Activated CD8-positive, alpha-beta memory T cell treated with anti-CD3 and anti-CD28 coated beads, Interleukin-2, amount 50 U/mL, for 48 hours (primary cell): ENCODE results near the gene RFK.
"Not testable (repeated sequence)": the region's sequence is repeated elsewhere in the genome, so short reads cannot be mapped to it uniquely, and the experiment has no call there.

Source experiments
- DNase-seq: peaks from one replicate; pipeline ENCODE4 v3.0.0-alpha.2; 2020

The RFK gene

DNA sequence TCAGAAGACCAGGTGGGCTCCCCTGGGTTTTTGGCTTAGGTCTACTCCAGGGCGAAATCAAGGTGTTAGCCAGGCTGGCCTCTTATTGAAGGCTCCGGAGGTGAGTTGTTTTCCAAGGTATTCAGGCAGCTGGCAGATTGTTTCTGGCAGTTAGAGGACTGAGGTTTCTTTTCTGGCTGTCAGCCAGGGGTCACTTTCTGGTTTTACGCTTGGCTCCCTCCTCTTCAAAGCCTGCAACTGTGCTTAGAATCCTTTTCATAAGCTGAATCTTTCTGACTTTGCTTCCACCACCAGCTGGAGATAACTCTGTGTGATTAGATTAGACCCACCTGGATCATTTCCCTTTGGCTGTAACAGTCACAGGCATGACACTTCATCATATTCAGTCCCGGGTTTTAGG, 24.6 kb downstream of the RFK start:
- DNase-seq, result no peak

DNA sequence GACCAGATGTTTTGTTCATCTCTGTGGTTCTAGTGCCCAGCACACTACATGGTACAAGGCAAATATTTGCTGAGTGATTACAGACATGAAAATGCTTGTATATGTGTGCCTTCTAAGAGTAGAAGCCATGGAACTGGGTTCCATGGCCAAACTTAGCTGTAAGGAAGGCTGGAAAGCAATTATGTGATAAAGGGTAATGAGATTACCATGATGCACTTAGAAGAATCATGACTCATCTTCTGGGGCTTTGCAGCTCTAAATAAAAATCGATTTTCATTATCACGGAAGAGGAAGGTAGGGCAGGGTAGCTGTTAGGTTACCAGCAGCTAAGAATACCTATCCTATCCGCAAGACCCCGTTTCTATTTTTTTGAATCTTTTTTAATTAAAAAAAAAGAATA, 28.0 kb downstream of the RFK start:
- DNase-seq, result no peak

DNA sequence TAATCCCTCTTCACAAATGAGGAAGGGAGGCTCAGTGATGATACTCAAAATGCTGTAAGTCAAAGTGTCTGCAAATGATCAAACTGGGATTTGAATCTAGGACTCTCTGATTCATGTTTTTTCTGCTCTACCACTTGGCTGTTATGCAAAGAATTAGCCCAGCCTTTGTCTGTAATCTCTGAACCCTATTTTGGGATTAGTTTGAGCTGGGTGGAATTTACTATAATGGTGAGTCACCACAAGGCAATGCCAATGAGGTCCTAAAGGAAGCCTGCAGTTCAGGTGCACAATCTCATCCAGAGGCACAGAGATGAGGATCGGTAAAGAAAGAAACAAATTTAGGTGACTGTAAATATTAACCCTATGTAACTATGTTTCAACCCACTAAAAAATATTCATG, 29.2 kb downstream of the RFK start:
- DNase-seq, result no peak

DNA sequence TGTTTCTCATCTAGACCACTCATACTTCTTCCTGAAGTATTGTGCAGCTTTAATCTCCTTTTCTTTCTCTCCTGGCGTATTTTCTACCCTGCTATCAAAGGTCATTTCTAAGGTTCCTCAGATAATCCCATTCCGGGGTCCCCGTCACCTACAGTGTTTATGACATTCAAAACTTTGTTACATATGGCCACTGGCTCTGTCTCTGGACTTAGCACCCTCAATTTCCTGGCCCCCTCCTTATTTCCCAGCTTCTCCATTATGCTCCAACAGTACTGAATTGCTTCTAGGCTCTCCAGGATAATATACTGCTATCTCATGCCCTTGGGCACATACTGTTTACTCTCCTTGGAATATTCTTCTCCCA, 31.2 kb downstream of the RFK start:
- DNase-seq, result no peak

DNA sequence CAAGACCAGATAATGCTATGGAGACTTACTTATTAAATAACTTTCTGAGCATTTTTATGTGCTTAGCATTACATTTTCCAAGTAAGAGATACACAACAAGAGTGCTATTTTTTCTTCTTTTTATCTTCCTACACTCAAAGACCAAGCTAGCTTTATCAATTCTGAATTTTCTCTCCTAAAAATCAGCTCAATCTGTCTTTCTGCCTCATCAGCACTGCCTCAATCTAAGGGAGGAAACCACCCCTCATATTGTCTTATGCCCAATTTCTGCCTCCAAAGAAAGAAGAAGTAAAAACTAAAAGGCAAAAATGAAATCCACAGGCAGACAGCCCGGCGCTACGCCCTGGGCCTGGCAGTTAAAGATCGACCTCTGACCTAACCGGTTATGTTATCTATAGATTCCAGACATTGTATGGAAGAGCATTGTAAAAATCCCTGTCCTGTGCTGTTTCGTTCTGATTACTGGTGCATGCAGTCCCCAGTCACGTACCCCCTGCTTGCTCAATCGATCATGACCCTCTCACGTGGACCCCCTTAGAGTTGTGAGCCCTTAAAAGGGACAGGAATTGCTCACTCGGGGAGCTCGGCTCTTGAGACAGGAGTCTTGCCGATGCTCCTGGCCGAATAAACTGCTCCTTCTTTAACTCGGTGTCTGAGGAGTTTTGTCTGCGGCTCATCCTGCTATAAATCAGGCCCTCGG, 31.7 kb downstream of the RFK start:
- DNase-seq, result not testable (repeated sequence)

DNA sequence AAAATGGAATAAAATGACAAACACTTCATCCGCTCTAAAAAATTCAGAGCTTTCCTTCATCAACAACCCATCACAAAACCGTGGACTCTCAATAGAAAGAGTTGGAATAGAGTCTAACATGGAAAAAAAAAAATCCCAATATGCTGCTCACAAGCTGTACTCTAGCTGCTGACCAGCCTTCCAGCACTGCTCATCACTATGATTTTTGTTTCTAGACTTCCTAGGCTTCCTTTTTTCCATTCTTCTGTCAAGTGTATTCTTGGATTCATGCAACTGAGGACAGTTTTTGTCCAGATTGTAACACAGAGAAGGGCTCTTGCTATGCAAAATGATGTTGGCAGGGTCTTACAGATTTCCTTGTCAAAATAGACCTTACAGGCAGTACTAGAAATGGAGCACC, 34.5 kb downstream of the RFK start:
- no peak for DNase-seq

DNA sequence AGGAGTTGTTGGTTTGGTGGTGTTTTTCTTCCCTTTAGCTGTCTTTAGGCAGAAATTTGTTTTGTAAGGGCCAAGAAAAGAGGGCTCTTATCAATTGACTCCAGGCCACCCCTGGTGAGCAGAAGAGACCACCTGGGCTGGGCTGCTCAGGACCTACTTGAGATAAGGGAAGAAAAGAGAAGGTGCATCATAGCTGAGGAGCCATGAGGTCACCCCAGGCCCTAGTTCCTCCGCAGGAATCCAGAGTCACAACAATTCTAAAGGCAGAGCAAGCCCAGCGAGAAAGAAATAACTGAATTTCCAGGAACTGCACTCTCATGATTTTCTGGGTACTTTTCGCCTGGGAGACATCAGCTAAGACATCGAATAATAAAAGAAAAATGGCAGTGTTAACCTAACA, 34.9 kb downstream of the RFK start:
- DNase-seq, result no peak

DNA sequence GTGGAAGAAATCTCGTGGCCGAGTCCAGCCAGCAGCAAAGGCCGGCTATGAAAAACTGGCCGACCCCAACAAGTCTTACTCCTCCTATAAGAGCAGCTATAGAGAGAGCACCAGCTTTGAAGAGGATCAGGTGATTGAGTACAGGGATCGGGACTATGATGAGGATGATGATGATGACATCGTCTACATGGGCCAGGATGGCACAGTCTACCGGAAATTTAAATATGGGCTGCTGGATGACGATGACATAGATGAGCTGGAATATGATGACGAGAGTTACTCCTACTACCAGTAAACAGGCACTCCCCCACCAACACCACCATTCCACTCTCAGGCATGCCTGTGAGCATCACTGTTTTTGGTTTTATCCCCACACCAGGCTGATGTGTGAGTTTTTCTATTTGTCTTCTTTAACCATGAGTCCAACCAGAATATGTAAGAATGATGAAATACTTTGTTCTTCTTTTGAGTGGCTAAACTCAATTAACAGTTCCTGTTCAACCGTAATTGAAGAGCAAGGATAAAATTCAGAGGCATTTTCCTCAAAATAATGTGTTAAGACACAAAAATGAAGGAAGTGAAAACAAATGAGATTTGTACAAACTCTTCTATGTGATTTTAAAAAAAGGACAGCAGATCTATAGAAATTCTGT, 35.5 kb downstream of the RFK start:
- DNase-seq, result no peak

DNA sequence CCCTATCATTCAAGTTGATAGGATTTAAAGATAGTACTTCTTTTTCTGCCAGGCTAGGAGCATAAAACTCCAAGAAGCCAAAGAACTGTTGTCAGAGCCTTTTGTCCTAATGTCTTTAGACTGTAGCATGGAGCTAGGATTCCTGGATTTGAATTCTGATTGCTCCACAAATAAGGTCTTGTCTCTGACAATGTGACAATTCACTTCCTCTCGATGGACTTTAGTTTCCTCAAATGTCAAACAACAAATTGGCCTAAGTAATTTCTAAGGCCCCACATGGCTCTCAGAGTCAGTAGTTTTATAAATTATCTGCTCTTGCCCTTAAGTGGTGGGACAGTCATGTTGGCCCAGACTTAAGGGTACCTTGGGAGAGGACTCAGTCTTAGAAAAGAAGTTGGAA, 36.7 kb downstream of the RFK start:
- no peak for DNase-seq

DNA sequence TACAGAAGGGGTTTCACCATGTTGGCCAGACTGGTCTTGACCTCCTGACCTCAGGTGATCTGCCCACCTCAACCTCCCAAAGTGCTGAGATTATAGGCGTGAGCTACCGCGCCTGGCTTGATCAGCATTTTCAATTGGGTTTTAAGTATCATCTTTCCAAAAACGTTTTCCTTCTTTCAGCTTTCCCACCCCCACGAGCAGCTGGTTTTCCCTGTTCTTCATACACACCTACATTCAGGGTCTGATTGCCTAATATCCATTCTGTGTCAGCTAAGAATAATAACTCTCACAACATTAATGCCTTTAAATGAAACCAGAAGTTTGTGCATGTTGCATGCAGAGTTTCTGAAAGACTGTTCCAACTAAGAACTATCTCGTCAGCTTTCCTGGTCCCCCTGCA, 38.3 kb downstream of the RFK start:
- DNase-seq, result no peak

DNA sequence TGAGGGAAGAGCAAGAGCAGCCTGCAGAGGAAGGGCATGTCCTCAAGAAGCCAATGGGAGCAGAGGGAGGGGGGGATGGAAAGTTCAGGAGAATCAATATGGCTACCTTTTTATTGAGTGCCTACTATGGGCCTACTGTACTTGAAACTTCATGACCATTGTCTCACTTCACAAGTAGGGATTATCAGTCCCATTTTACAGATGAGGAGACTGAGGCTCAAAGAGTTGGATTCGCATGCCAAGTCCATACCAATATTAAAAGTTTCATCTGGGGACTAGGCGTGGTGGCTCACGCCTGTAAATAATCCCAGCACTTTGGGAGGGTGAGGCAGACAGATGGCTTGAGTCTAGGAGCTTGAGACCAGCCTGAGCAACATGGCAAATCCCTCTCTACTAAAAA, 40.0 kb downstream of the RFK start:
- DNase-seq, result no peak

DNA sequence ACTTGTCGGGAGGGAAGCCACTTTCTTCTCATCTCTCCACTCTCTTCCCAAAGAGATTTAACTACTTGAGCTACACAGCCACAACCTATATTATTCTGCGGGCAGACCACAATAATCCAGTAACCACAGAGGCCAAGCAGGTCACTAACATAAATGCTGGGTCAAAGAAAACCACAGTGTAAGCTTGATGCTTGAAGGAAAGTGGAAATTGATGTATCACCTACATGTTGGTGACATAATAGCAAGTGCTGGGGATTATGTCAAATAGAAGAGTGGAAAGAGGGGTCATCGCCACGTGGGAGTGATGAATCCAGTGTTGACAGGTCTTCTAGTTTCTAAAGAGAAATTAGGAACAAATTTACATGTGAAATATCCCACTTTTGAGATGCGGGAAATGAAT, 40.9 kb downstream of the RFK start:
- no peak for DNase-seq

DNA sequence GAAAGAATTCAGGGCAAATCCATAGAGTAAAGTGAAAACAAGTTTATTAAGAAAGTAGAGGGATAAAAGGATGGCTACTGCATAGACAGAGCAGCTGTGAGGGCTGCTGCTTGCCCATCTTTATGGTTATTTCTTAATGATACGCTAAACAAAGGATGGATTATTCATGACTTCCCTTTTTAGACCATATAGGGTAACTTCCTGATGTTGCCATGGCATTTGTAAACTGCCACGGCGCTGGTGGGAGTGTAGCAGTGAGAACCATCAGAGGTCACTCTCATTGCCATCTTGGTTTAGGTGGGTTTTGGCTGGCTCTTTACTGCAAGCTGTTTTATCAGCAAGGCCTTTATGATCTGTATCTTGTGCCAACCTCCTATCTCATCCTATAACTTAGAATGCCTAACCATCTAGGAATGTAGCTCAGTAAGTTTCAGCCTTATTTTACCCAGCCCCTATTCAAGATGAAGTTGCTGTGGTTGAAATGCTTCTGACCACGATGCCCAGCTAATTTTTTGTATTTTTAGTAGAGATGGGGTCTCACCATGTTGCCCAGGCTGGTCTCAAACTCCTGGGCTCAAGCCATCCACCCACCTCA, 42.1 kb downstream of the RFK start:
- no peak for DNase-seq

DNA sequence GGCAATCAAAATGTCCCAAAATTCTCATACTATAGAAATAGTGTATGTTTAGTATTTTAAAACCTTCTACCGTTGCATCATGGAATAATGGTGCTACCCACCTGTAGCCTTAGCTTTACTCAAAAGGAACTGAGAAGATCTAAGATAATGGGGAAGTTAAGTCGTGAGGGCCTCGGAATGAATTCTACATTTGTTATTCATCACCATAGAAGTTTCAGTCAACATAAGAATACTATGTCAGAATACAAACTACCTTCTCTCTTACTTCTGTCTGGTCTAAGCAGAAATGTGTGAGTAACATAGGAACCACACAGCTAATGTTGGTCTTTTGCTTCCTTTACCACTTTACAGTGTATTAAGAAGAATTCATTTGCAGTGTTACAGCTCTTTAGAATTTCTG, 43.2 kb downstream of the RFK start:
- no peak for DNase-seq

DNA sequence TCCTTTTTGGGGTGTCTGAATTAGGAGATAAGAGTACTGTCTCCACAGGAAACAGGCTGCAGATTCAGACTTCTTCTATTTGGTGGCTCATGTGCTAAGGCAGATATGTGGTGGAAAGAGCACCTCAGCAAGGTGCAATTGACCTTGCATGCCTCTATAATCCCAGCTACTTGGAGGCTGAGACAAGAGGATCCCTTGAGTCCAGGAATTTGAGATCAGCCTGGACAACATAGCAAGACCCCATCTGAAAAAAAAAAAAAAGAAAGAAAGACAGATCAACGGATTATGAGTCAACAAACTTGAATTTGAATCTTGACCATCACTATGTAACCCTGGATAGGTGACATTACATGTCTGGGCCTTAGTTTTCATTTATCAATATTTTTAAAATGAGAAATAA, 44.4 kb downstream of the RFK start:
- DNase-seq, result no peak

DNA sequence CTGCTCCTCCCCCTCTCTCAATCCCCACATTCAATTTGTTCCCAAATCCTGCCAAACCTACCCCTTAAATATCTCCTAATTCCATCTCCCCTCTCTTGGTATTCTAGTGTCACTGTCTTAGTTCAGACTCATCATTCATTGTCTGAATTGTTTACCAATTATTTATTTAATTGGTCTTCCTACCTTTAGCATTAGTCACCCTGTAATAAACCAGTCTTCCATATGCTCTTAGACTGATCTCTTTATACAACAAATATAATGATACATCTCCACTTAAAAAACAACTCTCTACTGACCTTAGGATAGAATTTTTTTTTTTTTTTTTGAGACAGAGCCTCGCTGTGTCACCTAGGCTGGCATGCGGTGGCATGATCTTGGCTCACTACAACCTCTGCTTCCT, 51.4 kb downstream of the RFK start:
- no peak for DNase-seq

DNA sequence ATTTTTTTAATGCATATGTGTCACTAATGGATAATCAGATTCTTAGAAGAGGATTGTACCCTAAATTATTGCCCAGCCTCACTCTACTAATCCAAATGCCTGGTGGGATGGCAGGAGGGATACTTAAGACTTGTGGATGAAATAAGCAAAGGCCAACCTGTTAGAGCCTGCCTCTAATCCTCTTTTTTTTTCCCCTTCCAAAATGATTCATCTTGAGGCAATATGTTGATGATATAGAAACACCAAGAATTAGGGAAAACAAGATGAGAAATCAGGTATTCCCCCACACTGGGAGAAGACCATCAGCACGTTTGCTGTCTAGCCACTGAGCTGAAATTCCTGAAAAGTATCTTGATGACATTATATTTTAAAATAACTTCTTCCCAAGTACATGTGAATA, 52.0 kb downstream of the RFK start:
- no peak for DNase-seq

DNA sequence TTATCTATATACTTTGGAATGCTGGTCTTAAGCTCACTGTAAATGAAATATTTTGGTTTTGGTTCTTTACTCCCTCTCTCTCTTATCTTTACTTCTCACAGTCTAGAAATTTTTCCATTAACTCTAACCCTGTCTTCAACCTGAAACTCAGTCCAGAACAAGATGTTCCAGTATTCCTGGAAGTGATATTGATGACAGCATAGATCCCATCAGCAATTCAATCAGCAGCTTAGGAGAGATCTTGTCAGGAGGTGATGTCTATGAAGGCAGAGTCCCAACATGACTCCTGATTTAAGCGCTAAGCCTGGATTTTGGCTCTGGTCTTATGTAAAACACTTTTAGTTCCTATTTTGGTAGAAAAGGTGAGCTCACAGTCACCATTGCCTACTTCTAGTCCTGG, 52.6 kb downstream of the RFK start:
- no peak for DNase-seq

DNA sequence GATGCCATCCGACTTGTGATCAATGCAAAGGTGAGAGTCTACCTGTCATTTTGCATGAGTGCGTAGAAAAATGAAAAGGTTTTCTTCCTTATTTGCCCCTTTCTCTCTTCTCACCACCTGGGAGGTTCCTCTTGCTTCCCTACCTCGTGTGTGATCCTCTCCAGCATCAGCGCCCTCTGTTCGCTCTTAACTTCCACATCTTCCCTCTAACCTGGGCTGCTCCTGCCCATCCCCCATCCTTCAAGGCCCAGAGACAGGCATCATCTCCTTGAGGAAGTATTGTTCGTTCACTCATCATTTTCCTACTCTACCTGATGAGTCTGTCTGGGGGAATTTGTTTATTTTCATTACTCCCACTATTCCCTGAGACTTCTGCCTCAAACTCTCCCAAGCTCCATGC, 55.8 kb downstream of the RFK start:
- DNase-seq, result no peak

DNA sequence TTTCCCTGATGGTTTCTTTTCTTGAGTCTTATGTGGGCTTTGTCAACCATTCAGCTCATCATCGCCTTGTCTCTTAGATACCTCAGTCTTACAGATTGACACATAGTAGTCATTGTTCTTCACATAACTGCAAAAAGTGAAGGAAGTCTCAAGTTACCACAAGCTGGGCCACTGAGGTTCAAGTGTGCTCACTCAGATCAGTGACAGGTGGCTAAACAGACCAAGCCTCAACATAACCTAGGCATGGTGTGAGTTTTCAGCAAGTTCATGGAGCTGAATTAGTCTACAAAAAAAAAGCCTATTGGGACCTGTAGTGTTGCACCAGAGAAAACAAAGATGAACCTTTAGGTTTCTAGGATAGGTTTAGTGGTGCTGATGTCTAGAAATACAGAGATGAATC, 58.2 kb downstream of the RFK start:
- DNase-seq, result no peak
